Measurements from ENCODE around the gene CHAF1B. TPM values are rescaled to one million over a fixed set of nuclear protein-coding genes. Genes with fewer than 3 reads are reported as not detected.

CHAF1B gene
- total RNA-seq, 3 donors from 2014 or later, result 1.4 to 4.7 (median 1.5) TPM

- Histone ChIP-seq H3K4me1 (ENCODE audit: low read depth) (peaks cover 7% of the 10 kb centered on the region), H3K36me3 (ENCODE audit: low read depth) (peaks cover 7% of the 10 kb centered on the region), H3K4me3 (no peak overlapping the region), H3K9me3 (no peaks in the 10 kb centered on the region)
- ATAC-seq (peak; percentile 76), DNase-seq (no peak)
- no peak for TF ChIP-seq CTCF (IDR thresholded peaks at IDR 0.05)
- intact Hi-C loops (cut with DNase I, micrococcal nuclease), result no loop called here
Observed at GRCh38 chr21:36347278-36347961, 37.8 kb upstream of the CHAF1B start.

GRCh38 chr21:36347962-36348328 is 37.2 kb upstream of the CHAF1B start:
- intact Hi-C loops (cut with DNase I, micrococcal nuclease), result no loop called here
- H3K4me1 ChIP-seq (ENCODE audit: low read depth), result peaks cover 7% of the 10 kb centered on the region
- no peaks in the 10 kb centered on the region for H3K9me3 ChIP-seq
- H3K36me3 ChIP-seq (ENCODE audit: low read depth), result peaks cover 6% of the 10 kb centered on the region
- TF ChIP-seq CTCF (IDR thresholded peaks at IDR 0.05), result no peak
- no peak for DNase-seq
- ATAC-seq, result no peak
- H3K4me3 ChIP-seq, result no peak overlapping the region

- intact Hi-C loops (cut with DNase I, micrococcal nuclease), result no loop called here
- DNase-seq, result no peak
- no peaks in the 10 kb centered on the region for H3K9me3 ChIP-seq
- TF ChIP-seq CTCF (IDR thresholded peaks at IDR 0.05), result no peak
- no peak overlapping the region for H3K4me3 ChIP-seq
- ATAC-seq, result no peak
- H3K4me1 ChIP-seq (ENCODE audit: low read depth), result peaks cover 7% of the 10 kb centered on the region
- H3K36me3 ChIP-seq (ENCODE audit: low read depth), result peaks cover 6% of the 10 kb centered on the region
Observed at GRCh38 chr21:36349315-36349714, 35.9 kb upstream of the CHAF1B start.

GRCh38 chr21:36350282-36350910 is 34.8 kb upstream of the CHAF1B start:
- ATAC-seq (no peak), DNase-seq (no peak)
- TF ChIP-seq CTCF (IDR thresholded peaks at IDR 0.05), result no peak
- Histone ChIP-seq H3K4me1 (ENCODE audit: low read depth) (peaks cover 7% of the 10 kb centered on the region), H3K4me3 (no peak overlapping the region), H3K9me3 (no peaks in the 10 kb centered on the region), H3K36me3 (ENCODE audit: low read depth) (peaks cover 6% of the 10 kb centered on the region)
- intact Hi-C loops (cut with DNase I, micrococcal nuclease), result no loop called here

- H3K4me1 ChIP-seq (ENCODE audit: low read depth), result no peaks in the 10 kb centered on the region
- intact Hi-C loops (cut with DNase I, micrococcal nuclease), result no loop called here
- DNase-seq, result no peak
- no peaks in the 10 kb centered on the region for H3K36me3 ChIP-seq (ENCODE audit: low read depth)
- ATAC-seq, result no peak
- no peak for TF ChIP-seq CTCF (IDR thresholded peaks at IDR 0.05)
- no peak overlapping the region for H3K4me3 ChIP-seq
- no peaks in the 10 kb centered on the region for H3K9me3 ChIP-seq
Observed at GRCh38 chr21:36354918-36355680, 30.1 kb upstream of the CHAF1B start.
